ENCODE measurements around the gene SORBS2. TPM values are rescaled to one million over a fixed set of nuclear protein-coding genes. Genes with fewer than 3 reads are reported as not detected.
A peak's percentile ranks its signal among the peaks of the same experiment; 100 is the strongest.

SORBS2 gene
- polyA plus RNA-seq, 2 of the 4 experiments (the other 2 are of a cell fraction), result 0.23 to 0.90 TPM

DNA sequence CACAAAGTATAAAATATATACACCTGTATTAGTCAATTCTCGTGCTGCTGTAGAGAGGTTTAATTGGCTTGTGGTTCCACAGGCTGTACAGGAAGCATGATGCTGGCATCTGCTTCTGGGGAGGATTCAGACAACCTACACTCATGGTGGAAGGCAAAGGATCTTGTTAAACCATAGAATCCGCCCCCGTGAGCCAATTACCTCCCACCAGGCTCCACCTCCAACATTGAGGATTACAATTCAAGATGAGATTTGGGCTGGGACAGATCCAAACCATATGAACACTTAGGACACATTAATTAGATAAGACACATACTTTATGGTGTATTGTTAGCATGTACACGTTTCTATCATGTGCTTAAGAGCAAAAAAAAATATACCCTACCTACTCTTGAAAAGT lies 22.1 kb upstream of the SORBS2 start (continued):
- no peak for TF ChIP-seq ZSCAN20 (CRISPR knock-in tag; IDR thresholded peaks at IDR 0.05)
- TF ChIP-seq HOXB5 (CRISPR knock-in tag; IDR thresholded peaks at IDR 0.05), result no peak

DNA sequence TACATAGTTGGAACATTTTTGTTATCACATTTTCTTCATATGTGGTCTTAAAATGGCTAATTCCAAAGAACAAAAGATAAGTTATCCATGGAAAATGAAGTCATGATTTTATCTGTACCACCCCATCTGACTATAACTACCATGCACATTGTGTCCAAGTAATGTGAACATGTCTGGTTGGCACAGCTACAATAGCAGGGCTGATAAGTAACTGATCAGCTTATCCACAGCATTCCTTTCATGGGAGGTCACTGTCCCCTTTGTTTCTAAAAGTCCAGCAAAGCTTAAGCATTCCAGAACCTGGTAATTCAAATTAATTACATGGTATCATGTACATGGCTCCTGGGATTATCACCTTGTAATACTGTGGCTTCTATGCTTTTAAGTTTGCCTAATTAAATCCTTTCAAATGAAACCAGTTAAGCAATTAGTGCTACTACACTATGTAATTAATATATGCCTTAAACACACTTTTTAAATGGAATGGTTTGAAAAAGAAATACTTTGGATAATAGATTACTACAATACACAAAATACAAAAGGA lies 21.1 kb upstream of the SORBS2 start:
- DNase-seq (ENCODE audit: low read depth in 1 of 2, low spot score in 1 of 2), result peak in 1 of 2 experiments; percentile 28
- FAIRE-seq, result no peak

DNA sequence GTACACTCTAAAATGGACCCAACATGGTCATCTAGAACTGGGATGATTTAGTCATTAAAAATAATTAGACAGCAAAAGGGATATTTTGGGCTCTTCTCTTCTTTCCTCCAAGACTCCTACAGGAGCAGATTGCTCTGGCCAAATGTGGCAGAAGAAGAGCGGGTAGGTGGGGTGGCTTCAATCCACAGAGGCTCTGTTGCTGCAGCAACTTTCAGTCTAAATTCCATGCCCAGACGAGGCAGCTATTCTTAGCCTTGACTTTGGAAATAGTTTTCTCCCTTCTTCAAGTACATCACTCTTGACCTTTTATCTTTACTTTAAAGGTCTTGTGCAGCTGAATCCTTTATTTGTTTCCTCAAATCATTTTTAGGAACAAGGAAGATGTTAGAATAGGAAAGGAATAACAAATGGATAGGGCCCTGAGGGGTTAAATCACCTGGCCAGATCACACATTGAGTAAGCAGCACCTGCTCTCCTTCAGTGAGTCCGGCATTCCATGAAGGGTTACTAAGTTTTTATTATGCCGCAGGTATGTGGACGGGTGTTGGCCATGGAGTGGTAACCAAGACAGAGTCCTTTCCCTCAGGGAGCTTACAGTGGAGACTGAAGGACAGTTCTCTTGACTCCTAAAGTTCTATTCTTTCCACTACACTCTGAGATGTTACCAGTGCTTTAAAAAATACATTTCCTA lies 19.3 kb upstream of the SORBS2 start:
- POLR2A ChIA-PET, result no interaction called here
- ATAC-seq (no peak), DNase-seq (ENCODE audit: low read depth in 1 of 2, low spot score in 1 of 2) (no peak), FAIRE-seq (no peak)
- peak overlapping the region in 1 of 2 experiments; percentile 42; a peak in 1 of 6 replicates for H3K27ac ChIP-seq
- H3K4me1 ChIP-seq, result peaks cover 26% of the 10 kb centered on the region
- 80% methylated on average over 5 of the region's 5 CpGs for WGBS (ENCODE audit: missing lambda C conversion rate)
- no peaks in the 10 kb centered on the region for H3K9me3 ChIP-seq
- CTCF ChIA-PET, result interaction anchor here (2.0 kb wide), 1 partner anchor 207 kb away, joined by 5 read pairs; no protein-coding TSS in a partner anchor
- peak overlapping the region; percentile 65; the same call in 2 of the 3 replicates for H3K4me2 ChIP-seq
- TF ChIP-seq POLR2A (IDR thresholded peaks at IDR 0.05; ENCODE audit: low read length), result no peak
- no peak for TF ChIP-seq HOXA7 (CRISPR knock-in tag; IDR thresholded peaks at IDR 0.05)
- no peak for TF ChIP-seq RAD21 (conservative IDR thresholded peaks at IDR 0.05 in 1 of 2, IDR thresholded peaks at IDR 0.05 in 1 of 2)
- no peak for TF ChIP-seq ESRRA (IDR thresholded peaks at IDR 0.05; ENCODE audit: borderline replicate concordance, low read length)
- TF ChIP-seq, protein P1, sequence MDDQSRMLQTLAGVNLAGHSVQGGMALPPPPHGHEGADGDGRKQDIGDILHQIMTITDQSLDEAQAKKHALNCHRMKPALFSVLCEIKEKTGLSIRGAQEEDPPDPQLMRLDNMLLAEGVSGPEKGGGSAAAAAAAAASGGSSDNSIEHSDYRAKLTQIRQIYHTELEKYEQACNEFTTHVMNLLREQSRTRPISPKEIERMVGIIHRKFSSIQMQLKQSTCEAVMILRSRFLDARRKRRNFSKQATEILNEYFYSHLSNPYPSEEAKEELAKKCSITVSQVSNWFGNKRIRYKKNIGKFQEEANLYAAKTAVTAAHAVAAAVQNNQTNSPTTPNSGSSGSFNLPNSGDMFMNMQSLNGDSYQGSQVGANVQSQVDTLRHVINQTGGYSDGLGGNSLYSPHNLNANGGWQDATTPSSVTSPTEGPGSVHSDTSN (IDR thresholded peaks at IDR 0.05), result no peak
- TF ChIP-seq, protein P2, sequence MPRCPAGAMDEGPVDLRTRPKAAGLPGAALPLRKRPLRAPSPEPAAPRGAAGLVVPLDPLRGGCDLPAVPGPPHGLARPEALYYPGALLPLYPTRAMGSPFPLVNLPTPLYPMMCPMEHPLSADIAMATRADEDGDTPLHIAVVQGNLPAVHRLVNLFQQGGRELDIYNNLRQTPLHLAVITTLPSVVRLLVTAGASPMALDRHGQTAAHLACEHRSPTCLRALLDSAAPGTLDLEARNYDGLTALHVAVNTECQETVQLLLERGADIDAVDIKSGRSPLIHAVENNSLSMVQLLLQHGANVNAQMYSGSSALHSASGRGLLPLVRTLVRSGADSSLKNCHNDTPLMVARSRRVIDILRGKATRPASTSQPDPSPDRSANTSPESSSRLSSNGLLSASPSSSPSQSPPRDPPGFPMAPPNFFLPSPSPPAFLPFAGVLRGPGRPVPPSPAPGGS (IDR thresholded peaks at IDR 0.05), result no peak
- TF ChIP-seq CBX8 (IDR thresholded peaks at IDR 0.05), result no peak
- TF ChIP-seq, protein P3, sequence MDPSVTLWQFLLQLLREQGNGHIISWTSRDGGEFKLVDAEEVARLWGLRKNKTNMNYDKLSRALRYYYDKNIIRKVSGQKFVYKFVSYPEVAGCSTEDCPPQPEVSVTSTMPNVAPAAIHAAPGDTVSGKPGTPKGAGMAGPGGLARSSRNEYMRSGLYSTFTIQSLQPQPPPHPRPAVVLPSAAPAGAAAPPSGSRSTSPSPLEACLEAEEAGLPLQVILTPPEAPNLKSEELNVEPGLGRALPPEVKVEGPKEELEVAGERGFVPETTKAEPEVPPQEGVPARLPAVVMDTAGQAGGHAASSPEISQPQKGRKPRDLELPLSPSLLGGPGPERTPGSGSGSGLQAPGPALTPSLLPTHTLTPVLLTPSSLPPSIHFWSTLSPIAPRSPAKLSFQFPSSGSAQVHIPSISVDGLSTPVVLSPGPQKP (IDR thresholded peaks at IDR 0.05; ENCODE audit: low read depth, low read length), result no peak
- TF ChIP-seq HEYL (CRISPR knock-in tag; IDR thresholded peaks at IDR 0.05), result no peak
- no peak overlapping the region for H3K4me3 ChIP-seq

More for the DNA sequence above, 21.1 kb upstream of the SORBS2 start:
- Histone ChIP-seq H3K27ac (peak overlapping the region in 1 of 2 experiments; percentile 25; a peak in 1 of 6 replicates), H3K4me2 (peak overlapping the region; percentile 32; the same call in 2 of the 3 replicates), H3K9me3 (no peaks in the 10 kb centered on the region), H3K4me3 (no peak overlapping the region), H3K4me1 (peaks cover 35% of the 10 kb centered on the region)
- ChIA-PET POLR2A (no interaction called here), CTCF (interaction anchor here (2.0 kb wide), 1 partner anchor 205 kb away, joined by 5 read pairs; no protein-coding TSS in a partner anchor)
- ATAC-seq, result no peak
- TF ChIP-seq CBX8 (IDR thresholded peaks at IDR 0.05), result no peak
- TF ChIP-seq POLR2A (IDR thresholded peaks at IDR 0.05; ENCODE audit: low read length), result no peak
- TF ChIP-seq RFX5 (IDR thresholded peaks at IDR 0.05), result no peak
- TF ChIP-seq, protein P4, sequence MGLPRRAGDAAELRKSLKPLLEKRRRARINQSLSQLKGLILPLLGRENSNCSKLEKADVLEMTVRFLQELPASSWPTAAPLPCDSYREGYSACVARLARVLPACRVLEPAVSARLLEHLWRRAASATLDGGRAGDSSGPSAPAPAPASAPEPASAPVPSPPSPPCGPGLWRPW (IDR thresholded peaks at IDR 0.05), result no peak
- no peak for TF ChIP-seq HOXB13 (CRISPR knock-in tag; IDR thresholded peaks at IDR 0.05; ENCODE audit: low read depth)
- TF ChIP-seq, protein P3 (IDR thresholded peaks at IDR 0.05; ENCODE audit: low read depth, low read length), result no peak
- TF ChIP-seq JUN (IDR thresholded peaks at IDR 0.05), result no peak
- TF ChIP-seq, protein P5, sequence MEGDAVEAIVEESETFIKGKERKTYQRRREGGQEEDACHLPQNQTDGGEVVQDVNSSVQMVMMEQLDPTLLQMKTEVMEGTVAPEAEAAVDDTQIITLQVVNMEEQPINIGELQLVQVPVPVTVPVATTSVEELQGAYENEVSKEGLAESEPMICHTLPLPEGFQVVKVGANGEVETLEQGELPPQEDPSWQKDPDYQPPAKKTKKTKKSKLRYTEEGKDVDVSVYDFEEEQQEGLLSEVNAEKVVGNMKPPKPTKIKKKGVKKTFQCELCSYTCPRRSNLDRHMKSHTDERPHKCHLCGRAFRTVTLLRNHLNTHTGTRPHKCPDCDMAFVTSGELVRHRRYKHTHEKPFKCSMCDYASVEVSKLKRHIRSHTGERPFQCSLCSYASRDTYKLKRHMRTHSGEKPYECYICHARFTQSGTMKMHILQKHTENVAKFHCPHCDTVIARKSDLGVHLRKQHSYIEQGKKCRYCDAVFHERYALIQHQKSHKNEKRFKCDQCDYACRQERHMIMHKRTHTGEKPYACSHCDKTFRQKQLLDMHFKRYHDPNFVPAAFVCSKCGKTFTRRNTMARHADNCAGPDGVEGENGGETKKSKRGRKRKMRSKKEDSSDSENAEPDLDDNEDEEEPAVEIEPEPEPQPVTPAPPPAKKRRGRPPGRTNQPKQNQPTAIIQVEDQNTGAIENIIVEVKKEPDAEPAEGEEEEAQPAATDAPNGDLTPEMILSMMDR (IDR thresholded peaks at IDR 0.05), result no peak
- TF ChIP-seq JUNB (IDR thresholded peaks at IDR 0.05), result no peak
- TF ChIP-seq, protein P6, sequence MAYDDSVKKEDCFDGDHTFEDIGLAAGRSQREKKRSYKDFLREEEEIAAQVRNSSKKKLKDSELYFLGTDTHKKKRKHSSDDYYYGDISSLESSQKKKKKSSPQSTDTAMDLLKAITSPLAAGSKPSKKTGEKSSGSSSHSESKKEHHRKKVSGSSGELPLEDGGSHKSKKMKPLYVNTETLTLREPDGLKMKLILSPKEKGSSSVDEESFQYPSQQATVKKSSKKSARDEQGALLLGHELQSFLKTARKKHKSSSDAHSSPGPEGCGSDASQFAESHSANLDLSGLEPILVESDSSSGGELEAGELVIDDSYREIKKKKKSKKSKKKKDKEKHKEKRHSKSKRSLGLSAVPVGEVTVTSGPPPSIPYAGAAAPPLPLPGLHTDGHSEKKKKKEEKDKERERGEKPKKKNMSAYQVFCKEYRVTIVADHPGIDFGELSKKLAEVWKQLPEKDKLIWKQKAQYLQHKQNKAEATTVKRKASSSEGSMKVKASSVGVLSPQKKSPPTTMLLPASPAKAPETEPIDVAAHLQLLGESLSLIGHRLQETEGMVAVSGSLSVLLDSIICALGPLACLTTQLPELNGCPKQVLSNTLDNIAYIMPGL (CRISPR knock-in tag; IDR thresholded peaks at IDR 0.05; ENCODE audit: borderline replicate concordance), result no peak
- TF ChIP-seq HEYL (CRISPR knock-in tag; IDR thresholded peaks at IDR 0.05), result no peak
- no peak for TF ChIP-seq POLR2AphosphoS2 (conservative IDR thresholded peaks at IDR 0.05; ENCODE audit: low read length)
- no peak for TF ChIP-seq FOXS1 (CRISPR knock-in tag; IDR thresholded peaks at IDR 0.05)
- no peak for TF ChIP-seq HOXA7 (CRISPR knock-in tag; IDR thresholded peaks at IDR 0.05)
